HepG2 (cell line): Measurements from ENCODE around the gene PLCG1. TPM values are rescaled to one million over a fixed set of nuclear protein-coding genes. Genes with fewer than 3 reads are reported as not detected.

Source experiments
- ATF1 ChIP-seq: IDR thresholded peaks from 2 replicates; pipeline ENCODE4 v1.6.1; 2016; ENCODE audit warnings: mild to moderate bottlenecking, control low read depth
- BRF2 ChIP-seq: sonication (generic); formaldehyde crosslinking; IDR thresholded peaks from 2 replicates; pipeline ENCODE4 v1.8.1; 2022; ENCODE audit warnings: mild to moderate bottlenecking, missing genetic modification reagents
- CCAR2 ChIP-seq: fragments of 200-400 bp; formaldehyde crosslinking; optimal IDR thresholded peaks from 2 replicates; pipeline ENCODE3; 2018; ENCODE audit warnings: low read depth, mild to moderate bottlenecking, low read length, moderate library complexity
- CEBPG ChIP-seq: IDR thresholded peaks from 2 replicates; pipeline ENCODE4 v1.6.1; 2016
- ETS1 ChIP-seq: sonication (generic); formaldehyde crosslinking; IDR thresholded peaks from 2 replicates; pipeline ENCODE4 v1.4.0; 2020; ENCODE audit warnings: missing genetic modification reagents
- FIP1L1 ChIP-seq: fragments of 200-400 bp; formaldehyde crosslinking; IDR thresholded peaks from 2 replicates; pipeline ENCODE4 v1.6.1; 2018; ENCODE audit warnings: low read depth, mild to moderate bottlenecking, low read length, moderate library complexity, borderline replicate concordance; ENCODE audit not compliant: insufficient read depth
- KLF13 ChIP-seq: sonication (generic); formaldehyde crosslinking; IDR thresholded peaks from 2 replicates; pipeline ENCODE4 v1.4.0; 2020; ENCODE audit warnings: mild to moderate bottlenecking, missing genetic modification reagents
- KLF9 ChIP-seq: IDR thresholded peaks from 2 replicates; pipeline ENCODE4 v1.6.1; 2016; ENCODE audit warnings: low read depth
- MED1 ChIP-seq: sonication (generic); formaldehyde crosslinking; IDR thresholded peaks from 2 replicates; pipeline ENCODE4 v1.4.0; 2020; ENCODE audit warnings: missing genetic modification reagents
- MED13 ChIP-seq: sonication (generic); formaldehyde crosslinking; IDR thresholded peaks from 2 replicates; pipeline ENCODE4 v1.5.0; 2020; ENCODE audit warnings: missing genetic modification reagents
- NFE2 ChIP-seq: sonication (generic); formaldehyde crosslinking; IDR thresholded peaks from 2 replicates; pipeline ENCODE4 v1.4.0; 2020; ENCODE audit warnings: missing genetic modification reagents
- NONO ChIP-seq, 2 experiments: fragments of 450-650 bp in 1 of 2; sonication (generic) in 1 of 2; formaldehyde crosslinking in 1 of 2; IDR thresholded peaks in 1 of 2; conservative IDR thresholded peaks in 1 of 2; 2 replicates each; pipeline versions ENCODE4 v1.6.1 to v1.8.0; 2017 to 2022; ENCODE audit warnings: mild to moderate bottlenecking in 1 of 2, missing genetic modification reagents in 1 of 2, moderate library complexity in 1 of 2
- NPAS2 ChIP-seq: sonication (generic); formaldehyde crosslinking; IDR thresholded peaks from 2 replicates; pipeline ENCODE4 v1.8.0; 2022; ENCODE audit warnings: mild to moderate bottlenecking, missing genetic modification reagents, borderline replicate concordance
- NR2F2 ChIP-seq: IDR thresholded peaks from 2 replicates; pipeline ENCODE4 v1.6.1; 2012; ENCODE audit warnings: low read depth, inconsistent platforms, borderline replicate concordance
- ONECUT2 ChIP-seq: sonication (generic); formaldehyde crosslinking; IDR thresholded peaks from 2 replicates; pipeline ENCODE4 v1.4.0; 2020; ENCODE audit warnings: missing genetic modification reagents
- RBM22 ChIP-seq: fragments of 200-400 bp; formaldehyde crosslinking; optimal IDR thresholded peaks from 2 replicates; pipeline ENCODE3; 2017; ENCODE audit warnings: mild to moderate bottlenecking, low read length, moderate library complexity
- SMARCE1 ChIP-seq: fragments of 450-650 bp; IDR thresholded peaks from 2 replicates; pipeline ENCODE4 v1.6.1; 2017; ENCODE audit warnings: borderline replicate concordance
- SNAPC2 ChIP-seq: sonication (generic); formaldehyde crosslinking; IDR thresholded peaks from 2 replicates; pipeline ENCODE4 v1.8.1; 2022; ENCODE audit warnings: mild to moderate bottlenecking, missing genetic modification reagents
- ZFP36L2 ChIP-seq: sonication (generic); formaldehyde crosslinking; IDR thresholded peaks from 2 replicates; pipeline ENCODE4 v1.4.0; 2020; ENCODE audit warnings: missing genetic modification reagents
- ZNF234 ChIP-seq: sonication (generic); formaldehyde crosslinking; conservative IDR thresholded peaks from 2 replicates; pipeline ENCODE4 v1.5.1; 2020; ENCODE audit warnings: mild to moderate bottlenecking, missing genetic modification reagents
- ZNF251 ChIP-seq: sonication (generic); formaldehyde crosslinking; IDR thresholded peaks from 2 replicates; pipeline ENCODE4 v1.9.0; 2021; ENCODE audit warnings: mild to moderate bottlenecking, missing genetic modification reagents
- ZNF281 ChIP-seq: sonication (generic); formaldehyde crosslinking; IDR thresholded peaks from 2 replicates; pipeline ENCODE4 v1.4.0; 2020; ENCODE audit warnings: missing genetic modification reagents, borderline replicate concordance
- ZNF484 ChIP-seq: sonication (generic); formaldehyde crosslinking; IDR thresholded peaks from 2 replicates; pipeline ENCODE4 v1.5.1; 2020; ENCODE audit warnings: mild to moderate bottlenecking, low read depth, missing genetic modification reagents, borderline replicate concordance
- ZNF589 ChIP-seq: sonication (generic); formaldehyde crosslinking; conservative IDR thresholded peaks from 2 replicates; pipeline ENCODE4 v1.8.0; 2022; ENCODE audit warnings: mild to moderate bottlenecking, moderate library complexity, missing genetic modification reagents
- ZNF75D ChIP-seq: sonication (generic); formaldehyde crosslinking; IDR thresholded peaks from 2 replicates; pipeline ENCODE4 v1.8.1; 2023; ENCODE audit warnings: missing genetic modification reagents, mild to moderate bottlenecking, borderline replicate concordance
- ZNF781 ChIP-seq: sonication (generic); formaldehyde crosslinking; IDR thresholded peaks from 2 replicates; pipeline ENCODE4 v1.5.1; 2020; ENCODE audit warnings: borderline replicate concordance, mild to moderate bottlenecking, missing genetic modification reagents; ENCODE audit errors: not compliant biosample characterization
- ZSCAN9 ChIP-seq: IDR thresholded peaks from 2 replicates; pipeline ENCODE4 v1.6.1; 2016; ENCODE audit warnings: borderline replicate concordance
- ZZZ3 ChIP-seq: sonication (generic); formaldehyde crosslinking; IDR thresholded peaks from 2 replicates; pipeline ENCODE4 v1.4.0; 2020; ENCODE audit warnings: missing genetic modification reagents, mild to moderate bottlenecking, borderline replicate concordance
- polyA plus RNA-seq, 8 experiments: library from polyadenylated mRNA; depleted of rRNA in 3 of 8; stranded (reverse) in 7 of 8; unstranded in 1 of 8; fragments of >200 nt; fragmentation: Illumina TruSeq in 4 of 8; extraction: Trizol in 4 of 8; gene quantifications; 2 replicates each; pipeline versions ENCODE4 v1.2.1 to v1.2.3, GENCODE V29; 2011 to 2016; ENCODE audit warnings: low read depth in 4 of 8, missing spikeins in 1 of 8, mixed read lengths in 1 of 8; ENCODE audit not compliant: insufficient read depth in 1 of 8
- total RNA-seq, 5 experiments: library from RNA; depleted of rRNA; stranded (reverse); fragments of >200 nt; fragmentation: Illumina TruSeq; extraction: Trizol; gene quantifications; 2 replicates each; pipeline ENCODE4 v1.2.3, GENCODE V29; 2016; ENCODE audit warnings: low read depth in 1 of 5

PLCG1 gene
- total and polyA plus RNA-seq, 2 of the 13 experiments (the other 11 are each of a cell fraction or from before 2014, with no cell fraction given): 85.3 to 158 TPM

GRCh38 chr20:41135187-41135887, 2.0 kb upstream of the PLCG1 start (continued):
- TF ChIP-seq SNAPC2 (no peak), NR2F2 (no peak), ZNF234 (CRISPR knock-in tag) (no peak), KLF13 (CRISPR knock-in tag) (no peak), KLF9 (CRISPR knock-in tag) (no peak), SMARCE1 (no peak), ZNF589 (CRISPR knock-in tag) (no peak), ETS1 (CRISPR knock-in tag) (no peak), ZNF75D (CRISPR knock-in tag) (no peak), BRF2 (CRISPR knock-in tag) (no peak), ZNF281 (0 out of 2 replicates have a peak, but pooled peaks have one; percentile 16), NONO (IDR thresholded peaks at IDR 0.05) (no peak), NONO (CRISPR knock-in tag; conservative IDR thresholded peaks at IDR 0.05) (0 out of 2 replicates have a peak, but pooled peaks have one; percentile 7), CCAR2 (no peak), MED1 (CRISPR knock-in tag) (no peak), NFE2 (CRISPR knock-in tag) (no peak), MED13 (CRISPR knock-in tag) (no peak), ZFP36L2 (CRISPR knock-in tag) (no peak), ATF1 (no peak), ZSCAN9 (CRISPR knock-in tag) (peak; percentile 71; the same call in 1 of the 2 replicates), ZNF484 (CRISPR knock-in tag) (no peak), ZNF781 (CRISPR knock-in tag) (no peak), RBM22 (no peak), ONECUT2 (CRISPR knock-in tag) (no peak), ZZZ3 (CRISPR knock-in tag) (no peak), FIP1L1 (no peak), ZNF251 (CRISPR knock-in tag) (no peak), CEBPG (CRISPR knock-in tag) (no peak), NPAS2 (no peak)
